HG03342 (cell line): ENCODE data around the gene LZIC.

Source experiments
- ATAC-seq: cut with Tn5 transposase; IDR thresholded peaks from one replicate; pipeline ENCODE4 v1.9.1; 2021; ENCODE audit warnings: mild to moderate bottlenecking, moderate library complexity; ENCODE audit not compliant: unreplicated experiment

LZIC gene

DNA sequence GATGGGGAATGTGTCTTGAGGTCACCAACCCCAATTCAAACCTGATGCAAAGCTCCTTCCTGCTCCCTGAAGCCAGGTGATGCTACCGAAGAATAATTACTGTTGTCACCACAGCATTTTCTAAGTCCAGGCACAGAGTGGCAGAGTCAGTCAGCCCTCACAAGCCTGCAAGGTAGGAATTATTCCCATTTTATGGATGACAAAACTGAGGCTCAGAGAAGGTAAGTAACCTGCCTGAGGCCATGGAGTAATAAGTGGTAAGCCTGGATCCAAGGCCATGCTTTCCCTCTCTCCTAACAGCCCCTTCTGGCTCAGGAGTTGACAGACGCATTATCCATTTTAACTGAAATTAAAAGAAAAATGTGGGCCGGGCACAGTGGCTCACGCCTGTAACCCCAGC is 56.1 kb downstream of the LZIC start:
- ATAC-seq, result no peak

DNA sequence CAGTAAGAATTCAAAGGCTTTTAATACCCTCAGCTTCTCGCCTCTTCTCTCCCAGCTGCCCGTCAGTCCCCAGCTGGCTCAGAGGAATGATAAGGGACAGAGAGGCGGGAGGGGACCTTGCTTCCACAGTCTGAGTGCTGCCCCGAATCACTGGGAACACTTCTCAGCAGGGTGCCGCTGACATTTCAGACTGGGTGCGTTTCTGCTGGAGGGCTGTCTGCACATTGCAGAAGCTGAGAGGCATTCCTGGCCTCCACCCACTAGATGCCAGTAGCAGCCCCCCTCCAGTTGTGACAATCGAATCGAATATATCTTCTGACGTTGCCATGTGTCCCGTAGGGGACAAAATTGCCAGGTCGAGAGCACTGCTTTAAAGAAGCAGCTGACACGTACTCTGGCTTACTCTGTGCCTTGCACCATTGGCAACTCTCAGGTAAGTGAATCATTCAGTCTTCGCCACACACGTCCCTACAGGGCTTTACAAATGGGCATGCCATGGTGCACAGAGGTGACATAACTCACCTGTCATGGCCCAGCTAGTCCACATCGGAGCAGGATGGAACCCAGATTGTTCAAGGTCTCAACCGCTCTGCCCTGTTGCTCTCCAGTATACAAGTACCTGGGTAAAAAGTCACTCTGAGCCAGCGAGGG is 57.0 kb downstream of the LZIC start:
- ATAC-seq, result no peak

- no peak for ATAC-seq
Observed at GRCh38 chr1:9884805-9885204, 58.4 kb downstream of the LZIC start.

DNA sequence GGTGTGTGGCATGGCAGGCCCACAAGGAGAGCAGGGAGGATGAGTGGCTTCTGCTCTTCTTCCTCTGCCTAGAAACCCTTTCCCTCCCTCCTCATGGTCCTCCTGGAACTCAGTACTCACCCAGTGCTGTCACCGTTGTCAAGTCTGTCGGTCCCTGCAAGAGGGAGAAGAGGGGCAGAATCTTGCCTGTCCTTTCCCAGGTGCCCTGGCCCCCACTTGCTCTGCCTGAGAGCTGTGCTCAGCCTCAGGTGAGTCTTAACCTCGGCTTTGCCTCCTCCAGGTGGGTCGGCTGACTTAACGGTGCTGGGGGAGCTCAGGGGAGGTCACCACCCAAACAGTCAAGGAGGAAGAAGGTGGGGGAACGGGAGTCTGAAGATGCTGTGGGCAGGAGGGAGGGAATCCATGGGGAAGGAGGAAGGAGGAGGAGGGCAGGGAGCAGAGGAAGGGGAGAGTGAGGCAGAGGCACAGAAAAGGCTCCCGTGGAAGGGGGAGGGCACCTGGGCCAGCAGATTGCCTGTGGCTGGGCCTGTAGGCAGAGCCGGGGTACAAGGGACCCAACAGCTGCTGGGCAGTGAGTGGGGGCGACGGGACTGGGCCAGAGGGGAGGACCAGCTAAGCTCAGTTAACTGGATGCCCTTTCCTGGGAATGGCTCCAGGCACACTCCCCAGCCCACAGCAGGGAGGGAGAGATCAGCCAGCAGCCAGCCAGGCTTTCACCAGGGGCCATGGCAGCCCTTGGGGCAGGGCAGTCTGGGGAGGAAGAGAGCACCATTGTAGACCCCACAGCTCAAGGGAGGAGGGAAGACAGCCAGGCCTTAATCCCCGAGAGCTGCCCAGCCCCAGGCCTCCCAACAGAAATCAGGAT is 59.4 kb downstream of the LZIC start:
- no peak for ATAC-seq

- ATAC-seq, result no peak
Observed at GRCh38 chr1:9882945-9883303, 60.3 kb downstream of the LZIC start.

- no peak for ATAC-seq
Observed at GRCh38 chr1:9882296-9882944, 60.8 kb downstream of the LZIC start.

GRCh38 chr1:9881838-9882249 is 61.3 kb downstream of the LZIC start:
- no peak for ATAC-seq
